Epithelial cell of proximal tubule (primary cell): Measurements from ENCODE around the gene CALHM5. TPM values are rescaled to one million over a fixed set of nuclear protein-coding genes. Genes with fewer than 3 reads are reported as not detected.

Source experiments
- DNase-seq: peaks from one replicate; pipeline ENCODE4 v3.0.0-alpha.2; 2011; ENCODE audit warnings: low read depth
- H3K4me3 ChIP-seq: 2 replicates; pipeline ENCODE4 v1.5.1; 2011; ENCODE audit warnings: low read depth, mild to moderate bottlenecking, low read length
- CTCF ChIP-seq: conservative IDR thresholded peaks from 2 replicates; pipeline ENCODE4 v1.5.1; 2012; ENCODE audit warnings: low read depth, mild to moderate bottlenecking, low read length
- total RNA-seq: library from RNA; depleted of rRNA; stranded (reverse); fragments of >200 nt; gene quantifications from 2 replicates; pipeline ENCODE4 v1.2.3, GENCODE V29; 2015

The CALHM5 gene
- 0.07 and 0.12 TPM in 2 replicates for total RNA-seq

GRCh38 chr6:116511424-116512110 is at the start of gene CALHM5:
TSS of gene CALHM5 (plus strand) at chr6:116511639. CDS start at chr6:116511697, 58 bp downstream.
- TF ChIP-seq CTCF, result peak; percentile 69
- peak; percentile 48 for DNase-seq
- H3K4me3 ChIP-seq, result no peak within 1 kb of the TSS

- TF ChIP-seq CTCF, result no peak
- no peak for DNase-seq
- peak overlapping the region; percentile 50 for H3K4me3 ChIP-seq
Observed at GRCh38 chr6:116461932-116462885, 49.2 kb upstream of the CALHM5 start.

- DNase-seq, result no peak
- no peak for TF ChIP-seq CTCF
- no peak overlapping the region for H3K4me3 ChIP-seq
Observed at GRCh38 chr6:116463301-116463700, 48.1 kb upstream of the CALHM5 start.

GRCh38 chr6:116465246-116465645 is 46.2 kb upstream of the CALHM5 start:
- no peak for DNase-seq
- TF ChIP-seq CTCF, result no peak
- no peak overlapping the region for H3K4me3 ChIP-seq

GRCh38 chr6:116467096-116467495 is 44.3 kb upstream of the CALHM5 start:
- no peak for TF ChIP-seq CTCF

GRCh38 chr6:116467514-116467913 is 43.9 kb upstream of the CALHM5 start:
- no peak for DNase-seq
- no peak for TF ChIP-seq CTCF
- no peak overlapping the region for H3K4me3 ChIP-seq

More at GRCh38 chr6:116467096-116467495, 44.3 kb upstream of the CALHM5 start:
- no peak for DNase-seq
- no peak overlapping the region for H3K4me3 ChIP-seq
